ENCODE data around the gene SLC50A1.

Gene SLC50A1

DNA sequence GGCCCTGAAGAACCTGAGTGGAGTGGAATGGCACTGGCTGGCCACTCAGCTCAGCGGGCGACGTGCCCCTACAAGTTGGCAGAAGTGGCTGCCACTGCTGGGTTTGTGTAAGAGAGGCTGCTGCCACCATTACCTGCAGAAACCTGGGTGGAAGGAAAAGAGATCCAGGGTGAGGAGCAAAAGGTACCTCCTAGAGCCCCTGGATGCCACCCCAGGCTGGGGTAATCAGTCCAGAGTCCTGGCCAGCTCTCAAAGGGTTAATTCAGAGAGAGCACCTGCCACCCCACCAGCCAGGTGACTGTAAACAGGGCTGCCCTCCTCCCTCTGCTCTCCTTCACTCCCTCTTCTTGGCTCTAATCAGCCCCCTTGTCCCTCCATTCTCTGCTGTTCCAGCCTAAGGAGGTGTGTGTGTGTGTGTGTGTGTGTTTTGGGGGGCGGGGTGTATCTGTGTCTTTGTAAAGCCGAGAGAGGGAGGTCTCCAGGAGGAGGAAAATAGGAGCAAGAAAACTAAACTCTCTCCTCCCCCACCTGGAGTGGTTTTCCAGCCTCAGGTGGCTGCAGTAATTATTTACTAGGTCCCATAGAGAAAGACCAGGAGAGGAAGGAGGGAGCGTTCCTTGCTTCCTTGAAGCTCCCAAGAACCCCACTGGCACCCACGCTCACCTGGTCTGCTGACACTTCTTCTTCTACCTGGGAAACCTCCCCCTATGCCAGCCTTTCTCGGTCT is 50.6 kb downstream of the SLC50A1 start:
- DNase-seq, result peak; percentile 42

- peak; percentile 35 for DNase-seq
Observed at GRCh38 chr1:155186794-155187455, 51.3 kb downstream of the SLC50A1 start.

DNA sequence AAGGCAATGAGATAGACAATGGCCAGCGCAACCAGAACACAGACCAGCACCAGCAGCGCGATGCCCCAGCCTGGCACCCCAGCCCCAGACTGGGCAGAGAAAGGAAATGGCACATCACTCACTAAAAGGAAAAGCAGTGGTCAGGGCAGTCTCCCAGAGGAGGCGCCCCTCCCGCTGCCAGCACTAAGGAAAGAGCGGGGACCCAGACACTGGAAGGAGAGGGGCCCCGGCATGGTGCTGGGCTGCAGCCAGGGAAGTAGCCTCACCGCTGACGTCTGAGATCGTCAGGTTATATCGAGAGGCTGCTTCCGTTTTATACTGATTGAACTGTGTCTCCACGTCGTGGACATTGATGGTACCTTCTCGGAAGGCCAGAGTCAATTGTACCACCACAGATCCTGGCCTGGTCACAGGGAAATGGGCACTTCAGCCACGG is 51.8 kb downstream of the SLC50A1 start:
- peak; percentile 34 for DNase-seq

DNA sequence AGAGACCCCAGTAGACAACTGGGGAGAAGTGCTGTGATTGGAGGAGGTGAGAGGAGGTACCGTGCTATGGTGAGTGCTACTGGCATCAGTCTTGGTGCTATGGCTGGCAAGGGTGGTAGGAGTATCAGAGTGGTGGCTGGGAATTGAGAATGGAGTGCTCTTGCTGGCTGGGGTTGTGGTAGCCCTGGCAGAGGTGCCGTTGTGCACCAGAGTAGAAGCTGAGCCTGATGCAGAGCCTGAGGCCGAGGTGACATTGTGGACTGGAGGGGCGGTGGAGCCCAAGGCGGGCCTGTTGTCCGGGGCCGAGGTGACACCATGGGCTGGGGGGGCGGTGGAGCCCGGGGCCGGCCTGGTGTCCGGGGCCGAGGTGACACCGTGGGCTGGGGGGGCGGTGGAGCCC is 52.6 kb downstream of the SLC50A1 start:
- DNase-seq, result no peak

All from right forelimb (tissue), 1 donor.